WTC11 (cell line): ENCODE data around the gene ANKRD13C.

Experiments used
- MXD4 ChIP-seq: fragments of 250-450 bp; sonication (Bioruptor Pico); IDR thresholded peaks from 2 replicates; pipeline ENCODE4 v1.8.0; 2021; ENCODE audit warnings: mild to moderate bottlenecking, moderate library complexity, borderline replicate concordance
- TF ChIP-seq, protein P1 (sequence below): fragments of 200-600 bp; IDR thresholded peaks from 2 replicates; pipeline ENCODE4 v1.8.0; 2022; ENCODE audit warnings: antibody characterized with exemption

- TF ChIP-seq, protein P1, sequence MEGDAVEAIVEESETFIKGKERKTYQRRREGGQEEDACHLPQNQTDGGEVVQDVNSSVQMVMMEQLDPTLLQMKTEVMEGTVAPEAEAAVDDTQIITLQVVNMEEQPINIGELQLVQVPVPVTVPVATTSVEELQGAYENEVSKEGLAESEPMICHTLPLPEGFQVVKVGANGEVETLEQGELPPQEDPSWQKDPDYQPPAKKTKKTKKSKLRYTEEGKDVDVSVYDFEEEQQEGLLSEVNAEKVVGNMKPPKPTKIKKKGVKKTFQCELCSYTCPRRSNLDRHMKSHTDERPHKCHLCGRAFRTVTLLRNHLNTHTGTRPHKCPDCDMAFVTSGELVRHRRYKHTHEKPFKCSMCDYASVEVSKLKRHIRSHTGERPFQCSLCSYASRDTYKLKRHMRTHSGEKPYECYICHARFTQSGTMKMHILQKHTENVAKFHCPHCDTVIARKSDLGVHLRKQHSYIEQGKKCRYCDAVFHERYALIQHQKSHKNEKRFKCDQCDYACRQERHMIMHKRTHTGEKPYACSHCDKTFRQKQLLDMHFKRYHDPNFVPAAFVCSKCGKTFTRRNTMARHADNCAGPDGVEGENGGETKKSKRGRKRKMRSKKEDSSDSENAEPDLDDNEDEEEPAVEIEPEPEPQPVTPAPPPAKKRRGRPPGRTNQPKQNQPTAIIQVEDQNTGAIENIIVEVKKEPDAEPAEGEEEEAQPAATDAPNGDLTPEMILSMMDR = no peak
- TF ChIP-seq MXD4 = no peak
Observed at GRCh38 chr1:70315782-70316181, 38.7 kb downstream of the ANKRD13C start.
